ENCODE data around the gene TMEM69. TPM values are rescaled to one million over a fixed set of nuclear protein-coding genes. Genes with fewer than 3 reads are reported as not detected.

TMEM69 gene
- total and polyA plus RNA-seq, 2 of the 8 experiments (the other 6 are each of a cell fraction or from before 2014, with no cell fraction given): 39.0 to 123 TPM

- TF ChIP-seq, protein P1, sequence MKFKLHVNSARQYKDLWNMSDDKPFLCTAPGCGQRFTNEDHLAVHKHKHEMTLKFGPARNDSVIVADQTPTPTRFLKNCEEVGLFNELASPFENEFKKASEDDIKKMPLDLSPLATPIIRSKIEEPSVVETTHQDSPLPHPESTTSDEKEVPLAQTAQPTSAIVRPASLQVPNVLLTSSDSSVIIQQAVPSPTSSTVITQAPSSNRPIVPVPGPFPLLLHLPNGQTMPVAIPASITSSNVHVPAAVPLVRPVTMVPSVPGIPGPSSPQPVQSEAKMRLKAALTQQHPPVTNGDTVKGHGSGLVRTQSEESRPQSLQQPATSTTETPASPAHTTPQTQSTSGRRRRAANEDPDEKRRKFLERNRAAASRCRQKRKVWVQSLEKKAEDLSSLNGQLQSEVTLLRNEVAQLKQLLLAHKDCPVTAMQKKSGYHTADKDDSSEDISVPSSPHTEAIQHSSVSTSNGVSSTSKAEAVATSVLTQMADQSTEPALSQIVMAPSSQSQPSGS (IDR thresholded peaks at IDR 0.05; ENCODE audit: low read length): no peak
- TF ChIP-seq CEBPB (IDR thresholded peaks at IDR 0.05; ENCODE audit: low read depth, low read length) (no peak), EZH2 (IDR thresholded peaks at IDR 0.05; ENCODE audit: low read depth, low read length, severe bottlenecking) (no peak), EGR1 (IDR thresholded peaks at IDR 0.05; ENCODE audit: borderline replicate concordance, low read depth, low read length) (no peak), POLR2A (IDR thresholded peaks at IDR 0.05; ENCODE audit: control extremely low read depth in 1 of 2, low read depth in 2 of 2, low read length in 2 of 2) (no peak), HDAC2 (IDR thresholded peaks at IDR 0.05; ENCODE audit: borderline replicate concordance in 1 of 2, low read depth in 2 of 2, low read length in 2 of 2) (no peak), BCL11A (IDR thresholded peaks at IDR 0.05; ENCODE audit: low read depth in 2 of 2, low read length in 2 of 2) (no peak), E2F6 (IDR thresholded peaks at IDR 0.05) (no peak)
Measured at GRCh38 chr1:45654540-45655280, 33.3 kb upstream of the TMEM69 start (continued).
